Measurements from ENCODE around the gene VENTX.

The VENTX gene

GRCh38 chr10:133281084-133281483, 43.4 kb downstream of the VENTX start (continued):
- no peak for TF ChIP-seq HIC1 (tag by site-specific recombination; IDR thresholded peaks at IDR 0.05)
- TF ChIP-seq ZXDB (tag by site-specific recombination; IDR thresholded peaks at IDR 0.05) = no peak

GRCh38 chr10:133281628-133282372, 44.1 kb downstream of the VENTX start:
- Histone ChIP-seq H3K4me3 (ENCODE audit: low read depth, low read length) (no peak overlapping the region), H3K36me3 (ENCODE audit: control insufficient read depth in 2 of 2, insufficient read depth in 1 of 2, low read length in 2 of 2) (peaks cover 12 to 79% of the 10 kb centered on the region in 2 experiments), H3K4me1 (ENCODE audit: control insufficient read depth, insufficient read depth, low read length) (no peaks in the 10 kb centered on the region), H3K27ac (ENCODE audit: extremely low read depth, low read depth, low read length) (no peak overlapping the region), H3K9me3 (ENCODE audit: control insufficient read depth, insufficient read depth, low read depth, low read length) (no peaks in the 10 kb centered on the region)
- no peak for TF ChIP-seq ZBTB20 (tag by site-specific recombination; IDR thresholded peaks at IDR 0.05)
- no peak for TF ChIP-seq OSR2 (tag by site-specific recombination; IDR thresholded peaks at IDR 0.05)
- TF ChIP-seq ZNF629 (tag by site-specific recombination; IDR thresholded peaks at IDR 0.05) = no peak
- TF ChIP-seq HOXC10 (CRISPR knock-in tag; IDR thresholded peaks at IDR 0.05) = no peak
- no peak for TF ChIP-seq ZNF433 (tag by site-specific recombination; IDR thresholded peaks at IDR 0.05; ENCODE audit: low read depth)
- TF ChIP-seq REPIN1 (tag by site-specific recombination; IDR thresholded peaks at IDR 0.05; ENCODE audit: low read depth) = no peak
- TF ChIP-seq ZNF302 (tag by site-specific recombination; IDR thresholded peaks at IDR 0.05; ENCODE audit: low read depth) = no peak
- TF ChIP-seq PRDM10 (tag by site-specific recombination; IDR thresholded peaks at IDR 0.05) = no peak
- TF ChIP-seq ZNF660 (tag by site-specific recombination; IDR thresholded peaks at IDR 0.05) = no peak
- TF ChIP-seq ZNF449 (tag by site-specific recombination; IDR thresholded peaks at IDR 0.05) = no peak
- no peak for TF ChIP-seq ZNF585B (tag by site-specific recombination; IDR thresholded peaks at IDR 0.05)
- no peak for TF ChIP-seq ZNF274 (IDR thresholded peaks at IDR 0.05; ENCODE audit: low read length)
- no peak for TF ChIP-seq ZNF274 (tag by site-specific recombination; IDR thresholded peaks at IDR 0.05; ENCODE audit: borderline replicate concordance)
- no peak for TF ChIP-seq ZFP37 (tag by site-specific recombination; IDR thresholded peaks at IDR 0.05)
- TF ChIP-seq TRIM28 (IDR thresholded peaks at IDR 0.05; ENCODE audit: borderline replicate concordance, low read length) = no peak
- TF ChIP-seq ZNF704 (tag by site-specific recombination; IDR thresholded peaks at IDR 0.05) = no peak
- no peak for TF ChIP-seq ZNF362 (tag by site-specific recombination; IDR thresholded peaks at IDR 0.05)
- TF ChIP-seq ZNF677 (tag by site-specific recombination; IDR thresholded peaks at IDR 0.05) = no peak
- no peak for TF ChIP-seq MEIS1 (CRISPR knock-in tag; IDR thresholded peaks at IDR 0.05; ENCODE audit: borderline replicate concordance)
- ChIA-PET POLR2A (no interaction called here), CTCF (no interaction called here)
